HepG2 (cell line): ENCODE measurements around the gene THUMPD2.

Experiments used
- ZNF644 ChIP-seq: IDR thresholded peaks from 2 replicates; pipeline ENCODE4 v1.6.1; 2016; ENCODE audit warnings: low read depth
- ZNF780A ChIP-seq: sonication (generic); formaldehyde crosslinking; IDR thresholded peaks from 2 replicates; pipeline ENCODE4 v1.8.0; 2022; ENCODE audit warnings: mild to moderate bottlenecking, missing genetic modification reagents, moderate library complexity
- TF ChIP-seq, protein P1 (sequence below): sonication (generic); formaldehyde crosslinking; IDR thresholded peaks from 2 replicates; pipeline ENCODE4 v1.4.0; 2020; ENCODE audit warnings: mild to moderate bottlenecking, missing genetic modification reagents
- TF ChIP-seq, protein P2 (sequence below): sonication (generic); formaldehyde crosslinking; IDR thresholded peaks from 2 replicates; pipeline ENCODE4 v1.4.0; 2020; ENCODE audit warnings: missing genetic modification reagents

DNA sequence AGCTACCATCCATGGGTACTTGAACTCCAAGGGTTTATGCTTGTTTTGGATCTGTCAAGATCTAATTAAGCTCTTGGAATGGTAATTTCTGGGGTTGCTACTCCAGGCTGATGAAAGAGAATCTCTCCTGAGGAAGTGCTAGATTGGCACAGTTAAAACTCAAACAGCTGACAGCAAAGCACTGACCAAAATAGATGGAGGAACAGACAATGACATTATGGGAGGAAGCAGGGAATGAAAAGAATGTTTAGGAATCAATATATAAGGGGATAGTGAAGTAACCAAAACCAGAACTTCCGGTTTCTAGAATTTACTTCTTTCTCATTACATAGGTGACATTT is 6.3 kb downstream of the THUMPD2 start:
- TF ChIP-seq, protein P1, sequence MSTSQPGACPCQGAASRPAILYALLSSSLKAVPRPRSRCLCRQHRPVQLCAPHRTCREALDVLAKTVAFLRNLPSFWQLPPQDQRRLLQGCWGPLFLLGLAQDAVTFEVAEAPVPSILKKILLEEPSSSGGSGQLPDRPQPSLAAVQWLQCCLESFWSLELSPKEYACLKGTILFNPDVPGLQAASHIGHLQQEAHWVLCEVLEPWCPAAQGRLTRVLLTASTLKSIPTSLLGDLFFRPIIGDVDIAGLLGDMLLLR: no peak
- TF ChIP-seq ZNF780A (CRISPR knock-in tag): no peak
- TF ChIP-seq ZNF644 (CRISPR knock-in tag): no peak
- TF ChIP-seq, protein P2, sequence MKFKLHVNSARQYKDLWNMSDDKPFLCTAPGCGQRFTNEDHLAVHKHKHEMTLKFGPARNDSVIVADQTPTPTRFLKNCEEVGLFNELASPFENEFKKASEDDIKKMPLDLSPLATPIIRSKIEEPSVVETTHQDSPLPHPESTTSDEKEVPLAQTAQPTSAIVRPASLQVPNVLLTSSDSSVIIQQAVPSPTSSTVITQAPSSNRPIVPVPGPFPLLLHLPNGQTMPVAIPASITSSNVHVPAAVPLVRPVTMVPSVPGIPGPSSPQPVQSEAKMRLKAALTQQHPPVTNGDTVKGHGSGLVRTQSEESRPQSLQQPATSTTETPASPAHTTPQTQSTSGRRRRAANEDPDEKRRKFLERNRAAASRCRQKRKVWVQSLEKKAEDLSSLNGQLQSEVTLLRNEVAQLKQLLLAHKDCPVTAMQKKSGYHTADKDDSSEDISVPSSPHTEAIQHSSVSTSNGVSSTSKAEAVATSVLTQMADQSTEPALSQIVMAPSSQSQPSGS: no peak
